IMR-90 (cell line): Measurements from ENCODE around the gene BLOC1S5. TPM values are rescaled to one million over a fixed set of nuclear protein-coding genes. Genes with fewer than 3 reads are reported as not detected.

Source experiments
- ATAC-seq: fragments of 200-7000 bp; cut with Tn5 transposase; 2 replicates; pipeline ENCODE4 v1.9.1; 2020; ENCODE audit warnings: low read depth, mild to moderate bottlenecking, moderate library complexity
- BruUV-seq: library from RNA; stranded (reverse); fragments of 400-500 nt; replicated peaks from 2 replicates; lab custom pipeline; 2021; lab: Mats Ljungman, UMichigan
- CTCF ChIA-PET: fragments of 300-600 bp; formaldehyde crosslinking; extraction: SDS; loops from one replicate; lab custom pipeline; 2021; ENCODE audit warnings: antibody characterized with exemption; lab: Yijun Ruan, JAX
- POLR2A ChIA-PET: fragments of 300-600 bp; sonication (Branson Sonifier 250); formaldehyde crosslinking; loops from one replicate; lab custom pipeline; 2022; ENCODE audit warnings: antibody characterized with exemption; ENCODE audit not compliant: unreplicated experiment; lab: Charles Lee
- DNase-seq: peaks from one replicate; pipeline ENCODE4 v3.0.0; 2013
- H2AFZ ChIP-seq: replicated peaks from 2 replicates; pipeline ENCODE3; 2013; ENCODE audit warnings: low read length, mild to moderate bottlenecking; ENCODE audit not compliant: poor library complexity
- H2AK5ac ChIP-seq: 2 replicates; pipeline ENCODE4 v1.6.1; 2013; ENCODE audit warnings: low read depth, low read length, inconsistent platforms
- H2AK9ac ChIP-seq: replicated peaks from 2 replicates; pipeline ENCODE3; 2013; ENCODE audit warnings: mild to moderate bottlenecking, low read depth, low read length, moderate library complexity; ENCODE audit not compliant: poor library complexity
- H2BK120ac ChIP-seq: 2 replicates; pipeline ENCODE4 v1.6.1; 2013; ENCODE audit warnings: low read depth, low read length, inconsistent platforms
- H2BK15ac ChIP-seq: 3 replicates; pipeline ENCODE4 v1.6.1; 2013; ENCODE audit warnings: low read depth, low read length, inconsistent platforms
- H2BK20ac ChIP-seq: 2 replicates; pipeline ENCODE4 v1.6.1; 2013; ENCODE audit warnings: low read depth, mild to moderate bottlenecking, inconsistent platforms, low read length, moderate library complexity
- H2BK5ac ChIP-seq: 2 replicates; pipeline ENCODE4 v1.6.1; 2013; ENCODE audit warnings: mild to moderate bottlenecking, low read depth, low read length, inconsistent platforms; ENCODE audit not compliant: poor library complexity, severe bottlenecking
- H3K14ac ChIP-seq: replicated peaks from 2 replicates; pipeline ENCODE4 v1.6.1; 2013; ENCODE audit warnings: low read depth, low read length, inconsistent platforms
- H3K18ac ChIP-seq: 2 replicates; pipeline ENCODE4 v1.6.1; 2013; ENCODE audit warnings: low read depth, low read length, control low read depth
- H3K23ac ChIP-seq: 2 replicates; pipeline ENCODE4 v1.6.1; 2013; ENCODE audit warnings: low read depth, low read length, inconsistent platforms
- H3K27ac ChIP-seq: 2 replicates; pipeline ENCODE4 v1.5.1; 2013; ENCODE audit warnings: mild to moderate bottlenecking, control low read depth, low read length; ENCODE audit not compliant: insufficient read depth
- H3K27me3 ChIP-seq: 2 replicates; pipeline ENCODE4 v1.6.1; 2013; ENCODE audit warnings: low read length; ENCODE audit not compliant: control insufficient read depth, insufficient read depth
- H3K36me3 ChIP-seq: 2 replicates; pipeline ENCODE4 v1.6.1; 2013; ENCODE audit warnings: low read length, mixed read lengths; ENCODE audit not compliant: control insufficient read depth, insufficient read depth
- H3K4ac ChIP-seq: 2 replicates; pipeline ENCODE4 v1.6.1; 2013; ENCODE audit warnings: low read depth, low read length, inconsistent platforms
- H3K4me1 ChIP-seq: 2 replicates; pipeline ENCODE4 v1.6.1; 2013; ENCODE audit warnings: low read length, mixed read lengths; ENCODE audit not compliant: control insufficient read depth, insufficient read depth
- H3K4me2 ChIP-seq: 2 replicates; pipeline ENCODE4 v1.6.1; 2013; ENCODE audit warnings: low read depth, mild to moderate bottlenecking, control low read depth, low read length, moderate library complexity
- H3K4me3 ChIP-seq: 2 replicates; pipeline ENCODE4 v1.5.1; 2013; ENCODE audit warnings: low read depth, mild to moderate bottlenecking, control low read depth, low read length, moderate library complexity; ENCODE audit not compliant: insufficient read depth
- H3K56ac ChIP-seq: 2 replicates; pipeline ENCODE4 v1.6.1; 2013; ENCODE audit warnings: low read length, inconsistent platforms; ENCODE audit not compliant: insufficient read depth; ENCODE audit errors: extremely low read depth
- H3K79me1 ChIP-seq, 2 experiments: 2 replicates each; pipeline ENCODE4 v1.6.1; 2013; ENCODE audit warnings: low read length in 2 of 2, inconsistent platforms in 1 of 2, low read depth in 1 of 2
- H3K9ac ChIP-seq: 2 replicates; pipeline ENCODE4 v1.6.1; 2013; ENCODE audit warnings: low read depth, low read length, control low read depth
- H3K9me1 ChIP-seq: 2 replicates; pipeline ENCODE4 v1.6.1; 2013; ENCODE audit warnings: low read length, inconsistent platforms; ENCODE audit not compliant: insufficient read depth
- H3K9me3 ChIP-seq: 2 replicates; pipeline ENCODE4 v1.6.1; 2013; ENCODE audit warnings: low read length; ENCODE audit not compliant: control insufficient read depth, insufficient read depth
- H4K20me1 ChIP-seq: 2 replicates; pipeline ENCODE4 v1.6.1; 2013; ENCODE audit warnings: low read length, inconsistent platforms; ENCODE audit not compliant: insufficient read depth
- H4K5ac ChIP-seq: 2 replicates; pipeline ENCODE4 v1.6.1; 2013; ENCODE audit warnings: mild to moderate bottlenecking, low read depth, low read length, control low read depth
- H4K8ac ChIP-seq, 2 experiments: 2 replicates each; pipeline ENCODE4 v1.6.1; 2013; ENCODE audit warnings: low read depth in 2 of 2, low read length in 2 of 2, control low read depth in 1 of 2, inconsistent platforms in 1 of 2
- H4K91ac ChIP-seq: 2 replicates; pipeline ENCODE4 v1.6.1; 2013; ENCODE audit warnings: low read depth, low read length, inconsistent platforms; ENCODE audit not compliant: insufficient read depth
- BHLHE40 ChIP-seq: fragments of 150-350 bp; IDR thresholded peaks from 2 replicates; pipeline ENCODE4 v1.6.1; 2016; ENCODE audit warnings: mild to moderate bottlenecking, low read depth, low read length
- CEBPB ChIP-seq: IDR thresholded peaks from 2 replicates; pipeline ENCODE4 v1.6.1; 2012; ENCODE audit warnings: low read depth, low read length, improper control_type of control experiment
- CHD1 ChIP-seq: IDR thresholded peaks from 2 replicates; pipeline ENCODE4 v1.6.1; 2012; ENCODE audit warnings: low read depth, low read length, improper control_type of control experiment
- ELK1 ChIP-seq: fragments of 150-350 bp; IDR thresholded peaks from 2 replicates; pipeline ENCODE4 v1.6.1; 2016; ENCODE audit warnings: low read depth, mild to moderate bottlenecking, low read length, moderate library complexity, borderline replicate concordance
- FOS ChIP-seq: fragments of 150-350 bp; IDR thresholded peaks from 2 replicates; pipeline ENCODE4 v1.6.1; 2016; ENCODE audit warnings: low read depth, low read length
- MAFK ChIP-seq: IDR thresholded peaks from 2 replicates; pipeline ENCODE4 v1.6.1; 2012; ENCODE audit warnings: low read depth, low read length, improper control_type of control experiment
- MAZ ChIP-seq: IDR thresholded peaks from 2 replicates; pipeline ENCODE4 v1.6.1; 2012; ENCODE audit warnings: low read depth, mild to moderate bottlenecking, low read length, improper control_type of control experiment, moderate library complexity, borderline replicate concordance
- MXI1 ChIP-seq: IDR thresholded peaks from 2 replicates; pipeline ENCODE4 v1.6.1; 2012; ENCODE audit warnings: low read depth, mild to moderate bottlenecking, low read length, moderate library complexity, borderline replicate concordance
- NFE2L2 ChIP-seq: fragments of 150-350 bp; IDR thresholded peaks from 2 replicates; pipeline ENCODE4 v1.6.1; 2016; ENCODE audit warnings: low read depth, mild to moderate bottlenecking, low read length
- POLR2A ChIP-seq: IDR thresholded peaks from 2 replicates; pipeline ENCODE4 v1.6.1; 2012; ENCODE audit warnings: mild to moderate bottlenecking, low read depth, low read length
- RAD21 ChIP-seq: IDR thresholded peaks from 2 replicates; pipeline ENCODE4 v1.6.1; 2012; ENCODE audit warnings: low read length, improper control_type of control experiment
- RCOR1 ChIP-seq: IDR thresholded peaks from 2 replicates; pipeline ENCODE4 v1.6.1; 2012; ENCODE audit warnings: mild to moderate bottlenecking, low read length, improper control_type of control experiment; ENCODE audit not compliant: insufficient replicate concordance
- SMC3 ChIP-seq: fragments of 150-350 bp; IDR thresholded peaks from 2 replicates; pipeline ENCODE4 v1.6.1; 2016; ENCODE audit warnings: low read depth, mild to moderate bottlenecking, antibody characterized with exemption, low read length, moderate library complexity
- USF2 ChIP-seq: fragments of 150-350 bp; IDR thresholded peaks from 2 replicates; pipeline ENCODE4 v1.6.1; 2017; ENCODE audit warnings: mild to moderate bottlenecking, antibody characterized with exemption, low read length, low read depth
- WGBS, 2 experiments: methylation state at CpG; one replicate each; pipeline versions ENCODE4 v1.1.5 to v1.1.7; 2013; ENCODE audit warnings: missing lambda C conversion rate in 2 of 2; ENCODE audit not compliant: insufficient read length in 1 of 2; ENCODE audit errors: extremely low coverage in 2 of 2; 5-methylcytosine and 5-hydroxymethylcytosine counted together
- dilution Hi-C: fragments of 300-500 bp; cut with HindIII; formaldehyde crosslinking; loops from one replicate; pipeline ENCODE4 v1.14.3; 2018; ENCODE audit warnings: low sequenced_read_pairs; ENCODE audit not compliant: unreplicated experiment
- in situ Hi-C: fragments of 300-500 bp; cut with MboI; formaldehyde crosslinking; loops from 3 replicates; pipeline ENCODE4 v1.14.3; 2019; ENCODE audit warnings: low sequenced_read_pairs, inconsistent platforms, mixed read lengths
- intact Hi-C: fragments of 100-400 bp; cut with micrococcal nuclease; formaldehyde crosslinking; loops from 2 replicates; pipeline ENCODE4 v1.10.0; 2022
- polyA plus RNA-seq, 3 experiments: library from polyadenylated mRNA; depleted of rRNA; stranded (reverse); fragments of >200 nt; gene quantifications; 2 replicates each; pipeline ENCODE4 v1.2.3, GENCODE V29; 2012; ENCODE audit warnings: low replicate concordance in 1 of 3
- total RNA-seq: library from RNA; depleted of rRNA; stranded (reverse); fragments of >200 nt; gene quantifications from 2 replicates; pipeline ENCODE4 v1.2.3, GENCODE V29; 2012
- TF ChIP-seq, protein P1 (sequence below): conservative IDR thresholded peaks from 2 replicates; pipeline ENCODE4 v1.5.1; 2012; ENCODE audit warnings: mild to moderate bottlenecking, low read depth, low read length, improper control_type of control experiment

Gene BLOC1S5
- total and polyA plus RNA-seq, 2 of the 4 experiments (the other 2 are of a cell fraction) = 4.8 to 17.2 TPM

DNA sequence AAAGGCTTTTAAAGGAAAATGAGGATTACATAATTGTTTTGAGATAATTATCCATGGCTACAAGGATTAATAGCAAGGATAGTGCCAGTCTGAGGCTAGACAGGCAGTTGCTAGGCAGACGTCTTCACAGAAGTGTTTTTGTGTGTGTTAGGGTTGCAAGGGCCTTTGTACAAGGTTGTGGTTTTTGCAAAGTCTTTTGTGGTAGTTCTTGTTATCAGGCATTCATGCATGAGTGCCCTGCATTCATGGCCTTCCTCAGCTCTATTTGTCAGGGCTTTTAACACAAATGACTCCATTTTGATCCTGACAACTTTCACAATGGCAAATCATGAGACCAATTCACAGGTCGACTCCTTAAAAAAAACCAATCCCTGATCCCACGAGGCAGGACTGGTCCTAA is 85.5 kb downstream of the BLOC1S5 start:
- no peaks in the 10 kb centered on the region for H4K20me1 ChIP-seq
- no peak overlapping the region for H2BK15ac ChIP-seq
- no peak for ATAC-seq
- H3K18ac ChIP-seq = no peak overlapping the region
- BruUV-seq = no TSS peak
- H2AFZ ChIP-seq = no peak overlapping the region
- no peak overlapping the region for H3K9ac ChIP-seq
- H3K4me3 ChIP-seq = no peak overlapping the region
- DNase-seq = no peak
- no peak overlapping the region for H3K4me2 ChIP-seq
- H4K91ac ChIP-seq = no peak overlapping the region
- ChIA-PET POLR2A (no interaction called here), CTCF (no interaction called here)
- H3K14ac ChIP-seq = no peak overlapping the region
- H3K4me1 ChIP-seq = peaks cover 2% of the 10 kb centered on the region; the same call in 1 of the 2 replicates
- TF ChIP-seq FOS = no peak
- no peak for TF ChIP-seq CHD1
- TF ChIP-seq CEBPB = no peak
- TF ChIP-seq USF2 = no peak
- no peak for TF ChIP-seq RCOR1
- TF ChIP-seq RAD21 = no peak
- TF ChIP-seq POLR2A = no peak
- TF ChIP-seq NFE2L2 = no peak
- TF ChIP-seq MAZ = no peak
- no peak for TF ChIP-seq BHLHE40
- TF ChIP-seq ELK1 = no peak
- TF ChIP-seq SMC3 = no peak
- no peak for TF ChIP-seq MAFK
- TF ChIP-seq, protein P1, sequence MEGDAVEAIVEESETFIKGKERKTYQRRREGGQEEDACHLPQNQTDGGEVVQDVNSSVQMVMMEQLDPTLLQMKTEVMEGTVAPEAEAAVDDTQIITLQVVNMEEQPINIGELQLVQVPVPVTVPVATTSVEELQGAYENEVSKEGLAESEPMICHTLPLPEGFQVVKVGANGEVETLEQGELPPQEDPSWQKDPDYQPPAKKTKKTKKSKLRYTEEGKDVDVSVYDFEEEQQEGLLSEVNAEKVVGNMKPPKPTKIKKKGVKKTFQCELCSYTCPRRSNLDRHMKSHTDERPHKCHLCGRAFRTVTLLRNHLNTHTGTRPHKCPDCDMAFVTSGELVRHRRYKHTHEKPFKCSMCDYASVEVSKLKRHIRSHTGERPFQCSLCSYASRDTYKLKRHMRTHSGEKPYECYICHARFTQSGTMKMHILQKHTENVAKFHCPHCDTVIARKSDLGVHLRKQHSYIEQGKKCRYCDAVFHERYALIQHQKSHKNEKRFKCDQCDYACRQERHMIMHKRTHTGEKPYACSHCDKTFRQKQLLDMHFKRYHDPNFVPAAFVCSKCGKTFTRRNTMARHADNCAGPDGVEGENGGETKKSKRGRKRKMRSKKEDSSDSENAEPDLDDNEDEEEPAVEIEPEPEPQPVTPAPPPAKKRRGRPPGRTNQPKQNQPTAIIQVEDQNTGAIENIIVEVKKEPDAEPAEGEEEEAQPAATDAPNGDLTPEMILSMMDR = no peak
- TF ChIP-seq MXI1 = no peak
- no peak overlapping the region for H2BK120ac ChIP-seq
- intact Hi-C loops (loop anchor here (5.0 kb wide), 1 partner anchor 66 kb away; the partner anchor contains the start of gene TXNDC5), dilution Hi-C loops (no loop called here), in situ Hi-C loops (no loop called here)
- H4K5ac ChIP-seq = no peak overlapping the region
- no peak overlapping the region for H4K8ac ChIP-seq
- no peak overlapping the region for H2AK5ac ChIP-seq
- no CpG with 5 or more reads among the region's 3 CpGs for WGBS, 2 experiments
- no peak overlapping the region for H3K4ac ChIP-seq
- H3K9me3 ChIP-seq = no peaks in the 10 kb centered on the region
- no peak overlapping the region for H2BK5ac ChIP-seq
- H2BK20ac ChIP-seq = no peak overlapping the region
- no peak overlapping the region for H3K23ac ChIP-seq
- peaks cover 8% of the 10 kb centered on the region for H3K9me1 ChIP-seq
- H3K27ac ChIP-seq = no peak overlapping the region
- no peak overlapping the region for H3K56ac ChIP-seq
- no peaks in the 10 kb centered on the region for H3K79me1 ChIP-seq
- H2AK9ac ChIP-seq = no peak overlapping the region
- no peaks in the 10 kb centered on the region for H3K36me3 ChIP-seq
- no peaks in the 10 kb centered on the region for H3K27me3 ChIP-seq
